H1 (cell line): ENCODE results near the gene GASK1B. TPM values are rescaled to one million over a fixed set of nuclear protein-coding genes. Genes with fewer than 3 reads are reported as not detected.

Source experiments
- GTF2F1 ChIP-seq: IDR thresholded peaks from 2 replicates; pipeline ENCODE4 v1.6.1; 2012; ENCODE audit warnings: low read depth, low read length, improper control_type of control experiment, borderline replicate concordance
- RAD21 ChIP-seq, 2 experiments: IDR thresholded peaks in 1 of 2; conservative IDR thresholded peaks in 1 of 2; 2 replicates each; pipeline ENCODE4 v1.6.1; 2011; ENCODE audit warnings: low read depth in 2 of 2, low read length in 2 of 2, improper control_type of control experiment in 1 of 2, inconsistent platforms in 1 of 2, mild to moderate bottlenecking in 1 of 2, moderate library complexity in 1 of 2
- RNF2 ChIP-seq: fragments of 200-900, 300-1000 bp; sonication (generic); IDR thresholded peaks from 2 replicates; pipeline ENCODE4 v1.7.1; 2016; ENCODE audit warnings: borderline replicate concordance, low read depth, mild to moderate bottlenecking, antibody characterized with exemption, low read length; ENCODE audit not compliant: poor library complexity, severe bottlenecking; ENCODE audit errors: missing control alignments
- polyA plus RNA-seq, 7 experiments: library from polyadenylated mRNA; depleted of rRNA in 3 of 7; stranded (reverse) in 5 of 7; unstranded in 2 of 7; fragments of >200 nt in 5 of 7; fragments of 200-250 nt in 2 of 7; gene quantifications; 1 replicate in 5 of 7; 2 replicates in 1 of 7; 4 replicates in 1 of 7; pipeline versions ENCODE4 v1.2.1 to v1.2.3, GENCODE V29; 2011 to 2013; ENCODE audit warnings: missing spikeins in 2 of 7, mixed read lengths in 2 of 7
- total RNA-seq: library from RNA; stranded (reverse); fragmentation: NEBNext Ultra II Directional; extraction: Animal tissue kit (Norgen Biotek cat#: 25700); gene quantifications from 2 replicates; pipeline ENCODE4 v1.2.1, GENCODE V29; 2021

Gene GASK1B
- total and polyA plus RNA-seq, 2 of the 8 experiments (the other 6 are each of a cell fraction or from before 2014, with no cell fraction given): not detected

DNA sequence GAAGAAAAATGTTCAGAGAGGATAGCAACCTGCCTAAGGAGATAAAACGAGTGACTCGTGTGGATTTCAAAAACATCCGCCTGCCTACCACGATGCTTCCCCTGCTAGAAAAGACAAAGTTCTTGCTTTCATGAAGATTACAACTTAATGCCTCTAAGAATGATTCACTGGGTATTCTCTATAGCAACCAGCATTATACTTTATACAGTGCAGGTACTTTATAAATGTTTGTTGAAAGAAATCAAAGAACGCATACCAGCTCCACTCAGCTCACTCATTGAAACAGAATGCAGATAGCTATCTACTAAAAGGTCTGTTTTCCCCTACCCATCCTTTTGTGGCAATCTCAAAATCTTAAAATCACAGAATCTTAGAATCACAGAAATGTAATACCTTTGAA is 33.7 kb downstream of the GASK1B start (continued):
- TF ChIP-seq RAD21 (IDR thresholded peaks at IDR 0.05 in 1 of 2, conservative IDR thresholded peaks at IDR 0.05 in 1 of 2; ENCODE audit: low read depth in 2 of 2, low read length in 2 of 2) (no peak), RNF2 (no peak), GTF2F1 (no peak)
